ENCODE measurements around the gene INO80.

DNA sequence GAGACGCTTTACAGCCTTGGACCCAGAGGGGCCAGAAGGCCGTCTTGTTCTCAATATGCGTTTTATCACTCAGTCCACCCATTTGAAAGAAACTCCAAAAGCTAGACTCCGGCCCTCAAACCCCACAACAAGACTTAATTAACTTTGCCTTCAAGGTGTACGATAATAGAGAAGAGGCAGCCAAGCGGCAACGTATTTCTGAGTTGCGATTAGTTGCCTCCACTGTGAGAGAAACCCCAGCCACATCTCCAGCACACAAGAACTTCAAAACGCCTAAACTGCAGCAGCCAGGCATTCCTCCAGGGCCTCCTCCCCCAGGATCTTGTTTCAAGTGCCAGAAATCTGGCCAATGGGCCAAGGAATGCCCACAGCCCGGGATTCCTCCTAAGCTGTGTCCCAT lies 17.4 kb upstream of the INO80 start:
- TF ChIP-seq, protein P1, sequence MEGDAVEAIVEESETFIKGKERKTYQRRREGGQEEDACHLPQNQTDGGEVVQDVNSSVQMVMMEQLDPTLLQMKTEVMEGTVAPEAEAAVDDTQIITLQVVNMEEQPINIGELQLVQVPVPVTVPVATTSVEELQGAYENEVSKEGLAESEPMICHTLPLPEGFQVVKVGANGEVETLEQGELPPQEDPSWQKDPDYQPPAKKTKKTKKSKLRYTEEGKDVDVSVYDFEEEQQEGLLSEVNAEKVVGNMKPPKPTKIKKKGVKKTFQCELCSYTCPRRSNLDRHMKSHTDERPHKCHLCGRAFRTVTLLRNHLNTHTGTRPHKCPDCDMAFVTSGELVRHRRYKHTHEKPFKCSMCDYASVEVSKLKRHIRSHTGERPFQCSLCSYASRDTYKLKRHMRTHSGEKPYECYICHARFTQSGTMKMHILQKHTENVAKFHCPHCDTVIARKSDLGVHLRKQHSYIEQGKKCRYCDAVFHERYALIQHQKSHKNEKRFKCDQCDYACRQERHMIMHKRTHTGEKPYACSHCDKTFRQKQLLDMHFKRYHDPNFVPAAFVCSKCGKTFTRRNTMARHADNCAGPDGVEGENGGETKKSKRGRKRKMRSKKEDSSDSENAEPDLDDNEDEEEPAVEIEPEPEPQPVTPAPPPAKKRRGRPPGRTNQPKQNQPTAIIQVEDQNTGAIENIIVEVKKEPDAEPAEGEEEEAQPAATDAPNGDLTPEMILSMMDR (IDR thresholded peaks at IDR 0.05; ENCODE audit: extremely low read depth in 1 of 2, insufficient read depth in 1 of 2, low read depth in 1 of 2, low read length in 2 of 2) = no peak
- TF ChIP-seq POLR2AphosphoS5 (IDR thresholded peaks at IDR 0.05; ENCODE audit: insufficient read depth, low read depth, low read length) = no peak
- TF ChIP-seq, protein P2, sequence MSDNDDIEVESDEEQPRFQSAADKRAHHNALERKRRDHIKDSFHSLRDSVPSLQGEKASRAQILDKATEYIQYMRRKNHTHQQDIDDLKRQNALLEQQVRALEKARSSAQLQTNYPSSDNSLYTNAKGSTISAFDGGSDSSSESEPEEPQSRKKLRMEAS (IDR thresholded peaks at IDR 0.05; ENCODE audit: insufficient read depth, insufficient read length) = no peak
- no peak for TF ChIP-seq EZH2 (IDR thresholded peaks at IDR 0.05; ENCODE audit: borderline replicate concordance, low read depth, low read length, severe bottlenecking)
- no peak for TF ChIP-seq MYC (IDR thresholded peaks at IDR 0.05; ENCODE audit: low read depth, low read length)
- no peak for TF ChIP-seq POLR2A (IDR thresholded peaks at IDR 0.05; ENCODE audit: low read depth, low read length)
- TF ChIP-seq JUN (IDR thresholded peaks at IDR 0.05; ENCODE audit: borderline replicate concordance, insufficient read depth, insufficient read length, low read depth) = no peak
- TF ChIP-seq FOS (IDR thresholded peaks at IDR 0.05; ENCODE audit: borderline replicate concordance, insufficient read depth, low read length) = no peak
- no peak for TF ChIP-seq GATA2 (IDR thresholded peaks at IDR 0.05; ENCODE audit: insufficient read depth, insufficient read length, low read depth, low read length)

Data from endothelial cell of umbilical vein (primary cell).